MM.1S (cell line): ENCODE measurements around the gene SDF4.

Experiments
- CTCF ChIP-seq: fragments of 300-600 bp; sonication (generic); IDR thresholded peaks from 2 replicates; pipeline ENCODE4 v1.5.1; 2016; ENCODE audit warnings: antibody characterized with exemption, low read length, mixed read lengths
- EZH2 ChIP-seq: fragments of 300-600 bp; sonication (generic); optimal IDR thresholded peaks from 2 replicates; pipeline ENCODE3; 2017; ENCODE audit warnings: low read depth, mild to moderate bottlenecking, antibody characterized with exemption, low read length, mixed read lengths
- EZH2phosphoT487 ChIP-seq: fragments of 300-600 bp; sonication (generic); IDR thresholded peaks from 2 replicates; pipeline ENCODE4 v1.6.1; 2018; ENCODE audit warnings: antibody characterized with exemption, low read length

DNA sequence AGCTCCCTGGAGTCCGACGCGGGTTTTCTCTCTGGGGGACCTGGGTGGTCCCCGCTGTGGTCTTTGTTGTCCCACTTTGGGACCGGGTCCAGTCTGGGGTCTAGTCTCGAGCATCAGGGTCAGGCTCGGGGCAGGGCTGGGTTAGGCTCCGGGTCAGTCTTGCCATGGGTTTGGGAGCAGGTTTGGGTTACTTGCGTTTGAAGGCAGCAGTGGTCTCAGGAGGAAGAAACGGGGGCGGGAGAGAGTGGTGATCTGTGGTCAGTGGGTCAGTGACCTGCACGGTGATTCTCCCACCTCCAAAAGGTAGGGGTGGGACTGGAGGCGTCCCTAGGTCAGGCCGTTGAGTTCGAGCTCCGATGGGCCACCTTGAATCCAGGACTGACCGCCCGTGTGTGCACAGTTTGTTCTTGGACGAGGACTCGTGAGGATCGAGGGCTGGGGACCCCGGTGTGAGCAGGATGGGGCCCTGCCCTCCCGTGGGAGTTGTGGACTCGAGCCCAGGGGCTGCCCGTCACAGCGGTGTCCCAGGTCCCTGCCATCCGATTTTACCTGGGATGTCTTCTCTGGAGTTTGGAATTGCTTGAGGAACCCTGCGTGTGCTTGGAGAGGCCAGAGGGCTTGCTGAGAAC, 2.5 kb upstream of the SDF4 start:
- TF ChIP-seq CTCF (no peak), EZH2phosphoT487 (no peak), EZH2 (no peak)
